OCI-LY7 (cell line): Measurements from ENCODE around the gene TCTA. TPM values are rescaled to one million over a fixed set of nuclear protein-coding genes. Genes with fewer than 3 reads are reported as not detected.

Experiments
- BruUV-seq: library from RNA; stranded (reverse); fragments of 400-500 nt; replicated peaks from 2 replicates; lab custom pipeline; 2021; lab: Mats Ljungman, UMichigan
- CTCF ChIA-PET: fragments of 300-600 bp; sonication (Branson Sonifier 250); formaldehyde crosslinking; loops from one replicate; lab custom pipeline; 2022; ENCODE audit warnings: antibody characterized with exemption; ENCODE audit not compliant: unreplicated experiment; lab: Charles Lee
- POLR2A ChIA-PET: fragments of 300-600 bp; sonication (Branson Sonifier 250); formaldehyde crosslinking; loops from one replicate; lab custom pipeline; 2022; ENCODE audit warnings: antibody characterized with exemption; lab: Charles Lee
- DNase-seq: peaks from one replicate; pipeline ENCODE4 v3.0.0-alpha.2; 2015; ENCODE audit warnings: low spot score
- H2AFZ ChIP-seq: fragments of 200-600 bp; sonication (generic), shearing (Covaris generic); 2 replicates; pipeline ENCODE4 v1.6.1; 2014; ENCODE audit warnings: mild to moderate bottlenecking, antibody characterized with exemption, low read length, moderate library complexity
- H3K27ac ChIP-seq: fragments of 200-600 bp; sonication (generic); 2 replicates; pipeline ENCODE4 v1.5.1; 2014; ENCODE audit warnings: mixed run types, low read depth, mild to moderate bottlenecking, moderate library complexity, low read length, inconsistent platforms; ENCODE audit not compliant: poor library complexity, severe bottlenecking
- H3K36me3 ChIP-seq: fragments of 200-600 bp; sonication (generic); 2 replicates; pipeline ENCODE4 v1.6.1; 2014; ENCODE audit warnings: mild to moderate bottlenecking, antibody characterized with exemption, low read length, moderate library complexity, mixed read lengths; ENCODE audit not compliant: insufficient read depth
- H3K4me1 ChIP-seq: fragments of 200-600 bp; sonication (generic); 2 replicates; pipeline ENCODE4 v1.5.1; 2014; ENCODE audit warnings: mild to moderate bottlenecking, low read length; ENCODE audit not compliant: insufficient read depth, poor library complexity, severe bottlenecking
- H3K4me2 ChIP-seq: fragments of 200-600 bp; sonication (generic); 2 replicates; pipeline ENCODE4 v1.6.1; 2014; ENCODE audit warnings: mild to moderate bottlenecking, low read length
- H3K4me3 ChIP-seq: fragments of 200-600 bp; sonication (generic); 2 replicates; pipeline ENCODE4 v1.5.1; 2014; ENCODE audit warnings: mild to moderate bottlenecking, low read depth, low read length; ENCODE audit not compliant: poor library complexity, severe bottlenecking
- H3K79me2 ChIP-seq: fragments of 200-600 bp; sonication (generic); 2 replicates; pipeline ENCODE4 v1.6.1; 2016; ENCODE audit warnings: low read depth, mild to moderate bottlenecking, low read length, moderate library complexity, mixed read lengths; ENCODE audit not compliant: insufficient read depth
- H3K9me2 ChIP-seq: fragments of 200-600 bp; sonication (generic); 2 replicates; pipeline ENCODE4 v1.6.1; 2016; ENCODE audit warnings: mild to moderate bottlenecking, low read length, mixed read lengths; ENCODE audit not compliant: insufficient read depth
- H3K9me3 ChIP-seq: fragments of 200-600 bp; sonication (generic); 2 replicates; pipeline ENCODE4 v1.6.1; 2014; ENCODE audit warnings: mild to moderate bottlenecking, mixed run types, low read length, mixed read lengths
- H4K20me1 ChIP-seq: fragments of 200-600 bp; sonication (generic); 2 replicates; pipeline ENCODE4 v1.6.1; 2014; ENCODE audit warnings: mild to moderate bottlenecking, antibody characterized with exemption, low read length, moderate library complexity, mixed read lengths; ENCODE audit not compliant: insufficient read depth
- CTCF ChIP-seq: fragments of 200-600 bp; sonication (generic); conservative IDR thresholded peaks from 2 replicates; pipeline ENCODE4 v1.5.1; 2014; ENCODE audit warnings: mild to moderate bottlenecking, antibody characterized with exemption, low read length, moderate library complexity, mixed read lengths
- EZH2phosphoT487 ChIP-seq: fragments of 200-600 bp; sonication (generic); IDR thresholded peaks from 2 replicates; pipeline ENCODE4 v1.6.1; 2018; ENCODE audit warnings: low read depth, borderline replicate concordance, mild to moderate bottlenecking, mixed run types, antibody characterized with exemption, low read length, moderate library complexity, mixed read lengths
- intact Hi-C: fragments of 100-400 bp; cut with micrococcal nuclease; formaldehyde crosslinking; loops from one replicate; pipeline ENCODE4 v1.10.0; 2022; ENCODE audit not compliant: unreplicated experiment
- total RNA-seq, 2 experiments: library from RNA; depleted of rRNA in 1 of 2; stranded (reverse); fragments of >200 nt in 1 of 2; shearing (Covaris generic) in 1 of 2; gene quantifications; 2 replicates each; pipeline ENCODE4 v1.2.3, GENCODE V29; 2014 to 2022

Gene TCTA
- total RNA-seq, 2 experiments from 2014 or later, result 17.9 to 37.7 TPM

- no peaks in the 10 kb centered on the region for H3K4me1 ChIP-seq
- no peaks in the 10 kb centered on the region for H3K9me3 ChIP-seq
- H3K4me3 ChIP-seq, result no peak overlapping the region
- ChIA-PET CTCF (no interaction called here), POLR2A (no interaction called here)
- DNase-seq, result no peak
- TF ChIP-seq CTCF, result no peak
- no peak for TF ChIP-seq EZH2phosphoT487
- BruUV-seq, result no TSS peak
- H3K36me3 ChIP-seq, result no peaks in the 10 kb centered on the region
- no peaks in the 10 kb centered on the region for H4K20me1 ChIP-seq
- no peaks in the 10 kb centered on the region for H3K79me2 ChIP-seq
- H3K27ac ChIP-seq, result no peak overlapping the region
- intact Hi-C loops, result no loop called here
- H2AFZ ChIP-seq, result no peak overlapping the region
- no peaks in the 10 kb centered on the region for H3K9me2 ChIP-seq
- H3K4me2 ChIP-seq, result no peak overlapping the region
Observed at GRCh38 chr3:49456466-49456865, 44.2 kb downstream of the TCTA start.

GRCh38 chr3:49460188-49460890 lies 48.1 kb downstream of the TCTA start:
- intact Hi-C loops, result no loop called here
- CTCF ChIA-PET, result interaction anchor here (0.6 kb wide), 1 partner anchor 13 kb away, joined by 3 read pairs; no protein-coding TSS in a partner anchor
- POLR2A ChIA-PET, result interaction anchor here (0.6 to 1.6 kb wide), 2 partner anchors 10 to 153 kb away, joined by 6 to 7 read pairs; partner anchors contain the start of gene DAG1
- H3K4me2 ChIP-seq, result no peak overlapping the region
- no peak overlapping the region for H3K27ac ChIP-seq
- H3K9me3 ChIP-seq, result no peaks in the 10 kb centered on the region
- H3K79me2 ChIP-seq, result no peaks in the 10 kb centered on the region
- H3K4me1 ChIP-seq, result no peaks in the 10 kb centered on the region
- BruUV-seq, result no TSS peak
- H2AFZ ChIP-seq, result no peak overlapping the region
- H3K4me3 ChIP-seq, result no peak overlapping the region
- H3K9me2 ChIP-seq, result no peaks in the 10 kb centered on the region
- no peaks in the 10 kb centered on the region for H3K36me3 ChIP-seq
- TF ChIP-seq CTCF, result no peak
- TF ChIP-seq EZH2phosphoT487, result no peak
- no peak for DNase-seq
- no peaks in the 10 kb centered on the region for H4K20me1 ChIP-seq

- Histone ChIP-seq H4K20me1 (no peaks in the 10 kb centered on the region), H3K9me3 (no peaks in the 10 kb centered on the region), H3K27ac (no peak overlapping the region), H3K9me2 (no peaks in the 10 kb centered on the region), H3K4me3 (no peak overlapping the region), H2AFZ (no peak overlapping the region), H3K4me2 (no peak overlapping the region), H3K79me2 (no peaks in the 10 kb centered on the region), H3K4me1 (no peaks in the 10 kb centered on the region), H3K36me3 (no peaks in the 10 kb centered on the region)
- ChIA-PET CTCF (interaction anchor here (0.6 kb wide), 1 partner anchor 14 kb away, joined by 3 read pairs; no protein-coding TSS in a partner anchor), POLR2A (no interaction called here)
- intact Hi-C loops, result no loop called here
- TF ChIP-seq CTCF (no peak), EZH2phosphoT487 (no peak)
- no peak for DNase-seq
- BruUV-seq, result no TSS peak
Observed at GRCh38 chr3:49460956-49461355, 48.7 kb downstream of the TCTA start.
